PFSK-1 (cell line): ENCODE data around the gene MGST1.

ENCODE experiments used
- POLR2AphosphoS5 ChIP-seq: IDR thresholded peaks from 2 replicates; pipeline ENCODE4 v1.6.1; 2012; ENCODE audit warnings: low read depth, mild to moderate bottlenecking, control low read depth, low read length, moderate library complexity
- TF ChIP-seq, protein P1 (sequence below), 2 experiments: IDR thresholded peaks; 2 replicates each; pipeline versions ENCODE4 v1.6.1 to v1.8.0; 2011 to 2012; ENCODE audit warnings: low read depth in 2 of 2, low read length in 2 of 2, control low read depth in 1 of 2, inconsistent platforms in 1 of 2, mild to moderate bottlenecking in 1 of 2, moderate library complexity in 1 of 2; ENCODE audit not compliant: insufficient read depth in 1 of 2

DNA sequence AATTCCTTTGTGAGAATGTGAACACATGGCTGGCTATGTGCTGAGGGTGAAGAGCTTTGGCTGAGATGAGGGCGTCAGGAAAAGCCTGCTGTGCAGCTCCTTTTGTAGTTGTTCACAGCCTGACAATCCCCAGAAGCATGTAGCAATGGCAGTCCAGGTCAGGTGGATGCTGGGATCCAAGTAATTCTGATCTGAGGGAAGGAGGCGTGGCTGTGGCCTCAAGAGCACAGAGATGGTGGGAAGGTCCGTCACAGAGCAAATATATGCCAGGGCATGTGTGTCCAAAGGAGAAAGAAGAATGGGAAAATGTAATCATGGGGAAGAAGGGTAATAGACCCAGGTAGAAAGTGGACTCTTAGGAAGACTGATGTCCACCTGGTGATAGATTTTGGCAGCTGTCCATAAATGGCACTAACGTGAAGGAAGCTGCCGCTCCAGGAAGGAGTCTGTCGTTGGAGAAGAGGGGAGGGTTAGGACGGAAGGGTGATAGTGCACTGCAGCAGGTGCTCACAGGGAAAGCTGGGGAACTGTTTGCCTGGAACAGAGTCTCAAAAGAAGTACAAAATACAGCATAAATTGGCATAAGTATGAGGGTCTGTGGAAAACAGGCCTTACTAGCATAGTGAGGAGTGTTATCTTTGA, 13.8 kb downstream of the MGST1 start:
- no peak for TF ChIP-seq POLR2AphosphoS5
- TF ChIP-seq, protein P1, sequence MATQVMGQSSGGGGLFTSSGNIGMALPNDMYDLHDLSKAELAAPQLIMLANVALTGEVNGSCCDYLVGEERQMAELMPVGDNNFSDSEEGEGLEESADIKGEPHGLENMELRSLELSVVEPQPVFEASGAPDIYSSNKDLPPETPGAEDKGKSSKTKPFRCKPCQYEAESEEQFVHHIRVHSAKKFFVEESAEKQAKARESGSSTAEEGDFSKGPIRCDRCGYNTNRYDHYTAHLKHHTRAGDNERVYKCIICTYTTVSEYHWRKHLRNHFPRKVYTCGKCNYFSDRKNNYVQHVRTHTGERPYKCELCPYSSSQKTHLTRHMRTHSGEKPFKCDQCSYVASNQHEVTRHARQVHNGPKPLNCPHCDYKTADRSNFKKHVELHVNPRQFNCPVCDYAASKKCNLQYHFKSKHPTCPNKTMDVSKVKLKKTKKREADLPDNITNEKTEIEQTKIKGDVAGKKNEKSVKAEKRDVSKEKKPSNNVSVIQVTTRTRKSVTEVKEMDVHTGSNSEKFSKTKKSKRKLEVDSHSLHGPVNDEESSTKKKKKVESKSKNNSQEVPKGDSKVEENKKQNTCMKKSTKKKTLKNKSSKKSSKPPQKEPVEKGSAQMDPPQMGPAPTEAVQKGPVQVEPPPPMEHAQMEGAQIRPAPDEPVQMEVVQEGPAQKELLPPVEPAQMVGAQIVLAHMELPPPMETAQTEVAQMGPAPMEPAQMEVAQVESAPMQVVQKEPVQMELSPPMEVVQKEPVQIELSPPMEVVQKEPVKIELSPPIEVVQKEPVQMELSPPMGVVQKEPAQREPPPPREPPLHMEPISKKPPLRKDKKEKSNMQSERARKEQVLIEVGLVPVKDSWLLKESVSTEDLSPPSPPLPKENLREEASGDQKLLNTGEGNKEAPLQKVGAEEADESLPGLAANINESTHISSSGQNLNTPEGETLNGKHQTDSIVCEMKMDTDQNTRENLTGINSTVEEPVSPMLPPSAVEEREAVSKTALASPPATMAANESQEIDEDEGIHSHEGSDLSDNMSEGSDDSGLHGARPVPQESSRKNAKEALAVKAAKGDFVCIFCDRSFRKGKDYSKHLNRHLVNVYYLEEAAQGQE (IDR thresholded peaks at IDR 0.05; ENCODE audit: insufficient read depth in 1 of 2, low read depth in 2 of 2, low read length in 2 of 2) = no peak
